PC-3 (cell line): Measurements from ENCODE around the gene KCNK4. TPM values are rescaled to one million over a fixed set of nuclear protein-coding genes. Genes with fewer than 3 reads are reported as not detected.
A peak's percentile ranks its signal among the peaks of the same experiment; 100 is the strongest.

Experiments used
- ATAC-seq: fragments of 200-7000 bp; cut with Tn5 transposase; 2 replicates; pipeline ENCODE4 v1.9.1; 2020; ENCODE audit warnings: mild to moderate bottlenecking, moderate library complexity
- BruUV-seq: library from RNA; stranded (reverse); fragments of 400-500 nt; replicated peaks from 2 replicates; lab custom pipeline; 2021; lab: Mats Ljungman, UMichigan
- CTCF ChIA-PET: fragments of 300-600 bp; sonication (Branson Sonifier 250); formaldehyde crosslinking; loops from one replicate; lab custom pipeline; 2022; ENCODE audit warnings: antibody characterized with exemption; lab: Charles Lee
- POLR2A ChIA-PET: fragments of 300-600 bp; sonication (Branson Sonifier 250); formaldehyde crosslinking; loops from one replicate; lab custom pipeline; 2022; ENCODE audit warnings: antibody characterized with exemption; ENCODE audit not compliant: unreplicated experiment; lab: Charles Lee
- DNase-seq: peaks from one replicate; pipeline ENCODE4 v3.0.0-alpha.2; 2015
- H2AFZ ChIP-seq: fragments of 300-600 bp; sonication (generic); 2 replicates; pipeline ENCODE4 v1.6.0; 2016; ENCODE audit warnings: antibody characterized with exemption, low read length
- H3F3A ChIP-seq: fragments of 300-600 bp; sonication (generic); one replicate; pipeline ENCODE4 v1.6.0; 2017; ENCODE audit warnings: antibody characterized with exemption, low read length, control low read depth, mild to moderate bottlenecking; ENCODE audit not compliant: unreplicated experiment
- H3K27ac ChIP-seq: fragments of 300-600 bp; sonication (generic); 2 replicates; pipeline ENCODE4 v1.5.1; 2016; ENCODE audit warnings: mild to moderate bottlenecking, low read length
- H3K27me3 ChIP-seq: fragments of 300-600 bp; sonication (generic); 2 replicates; pipeline ENCODE4 v1.6.1; 2016; ENCODE audit warnings: low read length, mixed read lengths
- H3K36me3 ChIP-seq: fragments of 300-600 bp; sonication (generic); 2 replicates; pipeline ENCODE4 v1.6.1; 2016; ENCODE audit warnings: low read depth, mixed run types, low read length, mixed read lengths
- H3K4me1 ChIP-seq: fragments of 300-600 bp; sonication (generic); 2 replicates; pipeline ENCODE4 v1.5.1; 2016; ENCODE audit warnings: low read length; ENCODE audit not compliant: insufficient read depth
- H3K4me2 ChIP-seq: fragments of 300-600 bp; sonication (generic); 2 replicates; pipeline ENCODE4 v1.6.0; 2016; ENCODE audit warnings: low read length
- H3K4me3 ChIP-seq: fragments of 300-600 bp; sonication (generic); 2 replicates; pipeline ENCODE4 v1.5.1; 2016; ENCODE audit warnings: mild to moderate bottlenecking, low read length, mixed read lengths
- H3K79me2 ChIP-seq: fragments of 300-600 bp; sonication (generic); 2 replicates; pipeline ENCODE4 v1.6.1; 2017; ENCODE audit warnings: low read length, mixed read lengths
- H3K9ac ChIP-seq: fragments of 300-600 bp; sonication (generic); 2 replicates; pipeline ENCODE4 v1.6.0; 2016; ENCODE audit warnings: mild to moderate bottlenecking, low read length
- H3K9me2 ChIP-seq: fragments of 300-600 bp; sonication (generic); replicated peaks from 2 replicates; pipeline ENCODE4 v1.6.1; 2016; ENCODE audit warnings: mixed run types, low read length, mixed read lengths
- H3K9me3 ChIP-seq: fragments of 300-600 bp; sonication (generic); 2 replicates; pipeline ENCODE4 v1.6.1; 2016; ENCODE audit warnings: low read length, mixed read lengths
- H4K20me1 ChIP-seq: fragments of 300-600 bp; sonication (generic); 2 replicates; pipeline ENCODE4 v1.6.1; 2016; ENCODE audit warnings: low read length, mixed read lengths
- EZH2 ChIP-seq: fragments of 300-600 bp; sonication (generic); IDR thresholded peaks from one replicate; pipeline ENCODE4 v1.6.1; 2017; ENCODE audit warnings: antibody characterized with exemption, mild to moderate bottlenecking, low read length; ENCODE audit not compliant: unreplicated experiment
- EZH2phosphoT487 ChIP-seq: fragments of 300-600 bp; sonication (generic); IDR thresholded peaks from 2 replicates; pipeline ENCODE4 v1.6.1; 2018; ENCODE audit warnings: mild to moderate bottlenecking, antibody characterized with exemption, low read length, borderline replicate concordance
- intact Hi-C: fragments of 100-400 bp; cut with micrococcal nuclease; formaldehyde crosslinking; loops from 2 replicates; pipeline ENCODE4 v1.9.0; 2023
- total RNA-seq: library from RNA; depleted of rRNA; stranded (reverse); fragments of >200 nt; gene quantifications from 2 replicates; pipeline ENCODE4 v1.2.3, GENCODE V29; 2014
- TF ChIP-seq, protein P1 (sequence below): fragments of 300-600 bp; sonication (generic); conservative IDR thresholded peaks from 2 replicates; pipeline ENCODE4 v1.5.1; 2017; ENCODE audit warnings: antibody characterized with exemption, low read depth, mild to moderate bottlenecking, low read length

The KCNK4 gene
- total RNA-seq, 1 experiment from 2014 or later = 1.2 TPM

DNA sequence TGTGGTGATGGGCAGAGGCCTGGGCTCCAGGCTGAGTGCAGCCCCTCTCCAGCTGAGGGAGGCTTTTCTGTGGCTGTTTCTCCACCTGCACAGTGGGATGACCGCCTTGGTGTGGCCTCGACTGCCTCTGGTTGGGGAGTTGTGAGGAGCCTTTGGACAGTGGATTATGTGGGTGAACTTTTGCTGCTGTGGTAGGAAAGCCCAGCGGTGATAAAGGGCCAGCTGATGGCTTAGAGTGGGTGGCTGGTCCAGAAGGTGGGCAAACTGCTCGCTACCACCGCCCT lies 12.9 kb downstream of the KCNK4 start:
- Histone ChIP-seq H3K4me3 (peak overlapping the region; percentile 74), H3K9me3 (no peaks in the 10 kb centered on the region), H3K4me2 (peak overlapping the region; percentile 92), H3K9me2 (no peaks in the 10 kb centered on the region), H3K27ac (peak overlapping the region; percentile 85; the same call in 1 of the 2 replicates), H3K27me3 (peaks cover 18% of the 10 kb centered on the region), H3K4me1 (peaks cover 35% of the 10 kb centered on the region), H3K79me2 (peaks cover 26% of the 10 kb centered on the region), H4K20me1 (no peaks in the 10 kb centered on the region), H3K36me3 (no peaks in the 10 kb centered on the region), H2AFZ (no peak overlapping the region), H3K9ac (no peak overlapping the region), H3F3A (no peaks in the 10 kb centered on the region)
- ATAC-seq (no peak), DNase-seq (no peak)
- ChIA-PET POLR2A (no interaction called here), CTCF (interaction anchor here (0.6 to 2.0 kb wide), 8 partner anchors 28 to 1419 kb away, joined by 3 to 20 read pairs (median 6); no protein-coding TSS in a partner anchor)
- BruUV-seq = no TSS peak
- intact Hi-C loops = loop anchor here (2.0 kb wide), 3 partner anchors 33 to 99 kb away; partner anchors contain the start of gene FKBP2
- TF ChIP-seq, protein P1, sequence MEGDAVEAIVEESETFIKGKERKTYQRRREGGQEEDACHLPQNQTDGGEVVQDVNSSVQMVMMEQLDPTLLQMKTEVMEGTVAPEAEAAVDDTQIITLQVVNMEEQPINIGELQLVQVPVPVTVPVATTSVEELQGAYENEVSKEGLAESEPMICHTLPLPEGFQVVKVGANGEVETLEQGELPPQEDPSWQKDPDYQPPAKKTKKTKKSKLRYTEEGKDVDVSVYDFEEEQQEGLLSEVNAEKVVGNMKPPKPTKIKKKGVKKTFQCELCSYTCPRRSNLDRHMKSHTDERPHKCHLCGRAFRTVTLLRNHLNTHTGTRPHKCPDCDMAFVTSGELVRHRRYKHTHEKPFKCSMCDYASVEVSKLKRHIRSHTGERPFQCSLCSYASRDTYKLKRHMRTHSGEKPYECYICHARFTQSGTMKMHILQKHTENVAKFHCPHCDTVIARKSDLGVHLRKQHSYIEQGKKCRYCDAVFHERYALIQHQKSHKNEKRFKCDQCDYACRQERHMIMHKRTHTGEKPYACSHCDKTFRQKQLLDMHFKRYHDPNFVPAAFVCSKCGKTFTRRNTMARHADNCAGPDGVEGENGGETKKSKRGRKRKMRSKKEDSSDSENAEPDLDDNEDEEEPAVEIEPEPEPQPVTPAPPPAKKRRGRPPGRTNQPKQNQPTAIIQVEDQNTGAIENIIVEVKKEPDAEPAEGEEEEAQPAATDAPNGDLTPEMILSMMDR = no peak
- TF ChIP-seq EZH2 = no peak
- no peak for TF ChIP-seq EZH2phosphoT487

DNA sequence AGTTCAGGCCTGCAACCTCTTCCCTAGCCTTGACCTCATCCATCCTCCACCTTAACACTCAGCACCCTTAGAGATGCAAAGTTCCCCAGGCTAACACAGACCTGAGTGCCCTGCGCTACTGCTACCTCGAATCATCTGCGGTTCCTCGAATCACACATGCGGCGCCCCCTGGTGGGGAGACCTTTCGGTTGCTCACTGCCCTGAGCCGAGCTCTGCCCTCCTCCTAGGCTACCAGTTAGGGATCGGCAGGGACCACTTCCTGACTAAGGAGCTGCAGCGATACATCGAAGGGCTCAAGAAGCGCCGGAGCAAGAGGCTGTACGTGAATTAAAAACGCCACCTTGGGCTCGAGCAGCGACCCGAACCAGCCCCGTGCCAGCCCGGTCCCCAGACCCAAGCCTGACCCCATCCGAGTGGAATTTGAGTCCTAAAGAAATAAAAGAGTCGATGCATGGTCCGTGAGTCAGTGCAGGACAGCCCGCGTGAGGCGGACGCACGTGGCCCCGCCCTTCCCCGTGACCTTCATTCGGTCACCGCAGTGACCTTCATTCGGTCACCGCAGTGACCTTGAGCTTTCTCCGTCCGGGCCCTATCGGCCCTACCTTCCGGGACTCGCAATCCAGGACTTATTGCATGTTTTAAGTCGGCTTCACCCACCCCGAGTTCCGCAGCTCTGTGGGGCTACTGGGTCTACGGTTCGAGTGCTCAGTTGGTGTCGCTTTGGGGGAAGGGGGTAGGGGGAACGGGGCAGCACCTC lies 13.4 kb downstream of the KCNK4 start:
- TSS peak; percentile 97 for BruUV-seq
- Histone ChIP-seq H3K4me2 (peak overlapping the region; percentile 92), H2AFZ (peak overlapping the region; percentile 86), H3K4me1 (peaks cover 35% of the 10 kb centered on the region), H3K9me2 (no peaks in the 10 kb centered on the region), H4K20me1 (no peaks in the 10 kb centered on the region), H3K4me3 (peak overlapping the region; percentile 74), H3K27ac (peak overlapping the region; percentile 85), H3K79me2 (peaks cover 29% of the 10 kb centered on the region), H3F3A (no peaks in the 10 kb centered on the region), H3K9ac (peak overlapping the region; percentile 65), H3K36me3 (no peaks in the 10 kb centered on the region), H3K9me3 (no peaks in the 10 kb centered on the region), H3K27me3 (peaks cover 12% of the 10 kb centered on the region)
- DNase-seq (peak; percentile 95), ATAC-seq (peak; percentile 30)
- ChIA-PET POLR2A (interaction anchor here (0.6 to 1.6 kb wide), 2 partner anchors 13 to 50 kb away, joined by 20 to 27 read pairs; partner anchors contain the start of genes PRDX5 and TRMT112), CTCF (interaction anchor here (0.6 to 2.0 kb wide), 12 partner anchors 13 to 1419 kb away, joined by 3 to 20 read pairs (median 6); partner anchors contain the start of genes PRDX5 and TRMT112)
- TF ChIP-seq EZH2 = no peak
- TF ChIP-seq, protein P1 = peak; percentile 99
- intact Hi-C loops = loop anchor here (1.0 to 2.0 kb wide), 6 partner anchors 13 to 118 kb away; partner anchors contain the start of genes FKBP2, STIP1 and TRMT112
